IMR-90 (cell line): Measurements from ENCODE around the gene GPR89B. TPM values are rescaled to one million over a fixed set of nuclear protein-coding genes. Genes with fewer than 3 reads are reported as not detected.

Experiments used
- ATAC-seq: fragments of 200-7000 bp; cut with Tn5 transposase; 2 replicates; pipeline ENCODE4 v1.9.1; 2020; ENCODE audit warnings: low read depth, mild to moderate bottlenecking, moderate library complexity
- BruUV-seq: library from RNA; stranded (reverse); fragments of 400-500 nt; replicated peaks from 2 replicates; lab custom pipeline; 2021; lab: Mats Ljungman, UMichigan
- CTCF ChIA-PET: fragments of 300-600 bp; formaldehyde crosslinking; extraction: SDS; loops from one replicate; lab custom pipeline; 2021; ENCODE audit warnings: antibody characterized with exemption; lab: Yijun Ruan, JAX
- POLR2A ChIA-PET: fragments of 300-600 bp; sonication (Branson Sonifier 250); formaldehyde crosslinking; loops from one replicate; lab custom pipeline; 2022; ENCODE audit warnings: antibody characterized with exemption; ENCODE audit not compliant: unreplicated experiment; lab: Charles Lee
- DNase-seq: peaks from one replicate; pipeline ENCODE4 v3.0.0; 2013
- H2AFZ ChIP-seq: replicated peaks from 2 replicates; pipeline ENCODE3; 2013; ENCODE audit warnings: low read length, mild to moderate bottlenecking; ENCODE audit not compliant: poor library complexity
- H2AK5ac ChIP-seq: 2 replicates; pipeline ENCODE4 v1.6.1; 2013; ENCODE audit warnings: low read depth, low read length, inconsistent platforms
- H2AK9ac ChIP-seq: replicated peaks from 2 replicates; pipeline ENCODE3; 2013; ENCODE audit warnings: mild to moderate bottlenecking, low read depth, low read length, moderate library complexity; ENCODE audit not compliant: poor library complexity
- H2BK120ac ChIP-seq: 2 replicates; pipeline ENCODE4 v1.6.1; 2013; ENCODE audit warnings: low read depth, low read length, inconsistent platforms
- H2BK15ac ChIP-seq: 3 replicates; pipeline ENCODE4 v1.6.1; 2013; ENCODE audit warnings: low read depth, low read length, inconsistent platforms
- H2BK20ac ChIP-seq: 2 replicates; pipeline ENCODE4 v1.6.1; 2013; ENCODE audit warnings: low read depth, mild to moderate bottlenecking, inconsistent platforms, low read length, moderate library complexity
- H2BK5ac ChIP-seq: 2 replicates; pipeline ENCODE4 v1.6.1; 2013; ENCODE audit warnings: mild to moderate bottlenecking, low read depth, low read length, inconsistent platforms; ENCODE audit not compliant: poor library complexity, severe bottlenecking
- H3K14ac ChIP-seq: replicated peaks from 2 replicates; pipeline ENCODE4 v1.6.1; 2013; ENCODE audit warnings: low read depth, low read length, inconsistent platforms
- H3K18ac ChIP-seq: 2 replicates; pipeline ENCODE4 v1.6.1; 2013; ENCODE audit warnings: low read depth, low read length, control low read depth
- H3K23ac ChIP-seq: 2 replicates; pipeline ENCODE4 v1.6.1; 2013; ENCODE audit warnings: low read depth, low read length, inconsistent platforms
- H3K27ac ChIP-seq: 2 replicates; pipeline ENCODE4 v1.5.1; 2013; ENCODE audit warnings: mild to moderate bottlenecking, control low read depth, low read length; ENCODE audit not compliant: insufficient read depth
- H3K27me3 ChIP-seq: 2 replicates; pipeline ENCODE4 v1.6.1; 2013; ENCODE audit warnings: low read length; ENCODE audit not compliant: control insufficient read depth, insufficient read depth
- H3K36me3 ChIP-seq: 2 replicates; pipeline ENCODE4 v1.6.1; 2013; ENCODE audit warnings: low read length, mixed read lengths; ENCODE audit not compliant: control insufficient read depth, insufficient read depth
- H3K4ac ChIP-seq: 2 replicates; pipeline ENCODE4 v1.6.1; 2013; ENCODE audit warnings: low read depth, low read length, inconsistent platforms
- H3K4me1 ChIP-seq: 2 replicates; pipeline ENCODE4 v1.6.1; 2013; ENCODE audit warnings: low read length, mixed read lengths; ENCODE audit not compliant: control insufficient read depth, insufficient read depth
- H3K4me2 ChIP-seq: 2 replicates; pipeline ENCODE4 v1.6.1; 2013; ENCODE audit warnings: low read depth, mild to moderate bottlenecking, control low read depth, low read length, moderate library complexity
- H3K4me3 ChIP-seq: 2 replicates; pipeline ENCODE4 v1.5.1; 2013; ENCODE audit warnings: low read depth, mild to moderate bottlenecking, control low read depth, low read length, moderate library complexity; ENCODE audit not compliant: insufficient read depth
- H3K56ac ChIP-seq: 2 replicates; pipeline ENCODE4 v1.6.1; 2013; ENCODE audit warnings: low read length, inconsistent platforms; ENCODE audit not compliant: insufficient read depth; ENCODE audit errors: extremely low read depth
- H3K79me1 ChIP-seq, 2 experiments: 2 replicates each; pipeline ENCODE4 v1.6.1; 2013; ENCODE audit warnings: low read length in 2 of 2, inconsistent platforms in 1 of 2, low read depth in 1 of 2
- H3K9ac ChIP-seq: 2 replicates; pipeline ENCODE4 v1.6.1; 2013; ENCODE audit warnings: low read depth, low read length, control low read depth
- H3K9me1 ChIP-seq: 2 replicates; pipeline ENCODE4 v1.6.1; 2013; ENCODE audit warnings: low read length, inconsistent platforms; ENCODE audit not compliant: insufficient read depth
- H3K9me3 ChIP-seq: 2 replicates; pipeline ENCODE4 v1.6.1; 2013; ENCODE audit warnings: low read length; ENCODE audit not compliant: control insufficient read depth, insufficient read depth
- H4K20me1 ChIP-seq: 2 replicates; pipeline ENCODE4 v1.6.1; 2013; ENCODE audit warnings: low read length, inconsistent platforms; ENCODE audit not compliant: insufficient read depth
- H4K5ac ChIP-seq: 2 replicates; pipeline ENCODE4 v1.6.1; 2013; ENCODE audit warnings: mild to moderate bottlenecking, low read depth, low read length, control low read depth
- H4K8ac ChIP-seq, 2 experiments: 2 replicates each; pipeline ENCODE4 v1.6.1; 2013; ENCODE audit warnings: low read depth in 2 of 2, low read length in 2 of 2, control low read depth in 1 of 2, inconsistent platforms in 1 of 2
- H4K91ac ChIP-seq: 2 replicates; pipeline ENCODE4 v1.6.1; 2013; ENCODE audit warnings: low read depth, low read length, inconsistent platforms; ENCODE audit not compliant: insufficient read depth
- BHLHE40 ChIP-seq: fragments of 150-350 bp; IDR thresholded peaks from 2 replicates; pipeline ENCODE4 v1.6.1; 2016; ENCODE audit warnings: mild to moderate bottlenecking, low read depth, low read length
- CEBPB ChIP-seq: IDR thresholded peaks from 2 replicates; pipeline ENCODE4 v1.6.1; 2012; ENCODE audit warnings: low read depth, low read length, improper control_type of control experiment
- CHD1 ChIP-seq: IDR thresholded peaks from 2 replicates; pipeline ENCODE4 v1.6.1; 2012; ENCODE audit warnings: low read depth, low read length, improper control_type of control experiment
- FOS ChIP-seq: fragments of 150-350 bp; IDR thresholded peaks from 2 replicates; pipeline ENCODE4 v1.6.1; 2016; ENCODE audit warnings: low read depth, low read length
- MAFK ChIP-seq: IDR thresholded peaks from 2 replicates; pipeline ENCODE4 v1.6.1; 2012; ENCODE audit warnings: low read depth, low read length, improper control_type of control experiment
- MAZ ChIP-seq: IDR thresholded peaks from 2 replicates; pipeline ENCODE4 v1.6.1; 2012; ENCODE audit warnings: low read depth, mild to moderate bottlenecking, low read length, improper control_type of control experiment, moderate library complexity, borderline replicate concordance
- MXI1 ChIP-seq: IDR thresholded peaks from 2 replicates; pipeline ENCODE4 v1.6.1; 2012; ENCODE audit warnings: low read depth, mild to moderate bottlenecking, low read length, moderate library complexity, borderline replicate concordance
- NFE2L2 ChIP-seq: fragments of 150-350 bp; IDR thresholded peaks from 2 replicates; pipeline ENCODE4 v1.6.1; 2016; ENCODE audit warnings: low read depth, mild to moderate bottlenecking, low read length
- POLR2A ChIP-seq: IDR thresholded peaks from 2 replicates; pipeline ENCODE4 v1.6.1; 2012; ENCODE audit warnings: mild to moderate bottlenecking, low read depth, low read length
- RAD21 ChIP-seq: IDR thresholded peaks from 2 replicates; pipeline ENCODE4 v1.6.1; 2012; ENCODE audit warnings: low read length, improper control_type of control experiment
- RCOR1 ChIP-seq: IDR thresholded peaks from 2 replicates; pipeline ENCODE4 v1.6.1; 2012; ENCODE audit warnings: mild to moderate bottlenecking, low read length, improper control_type of control experiment; ENCODE audit not compliant: insufficient replicate concordance
- RFX5 ChIP-seq: IDR thresholded peaks from 2 replicates; pipeline ENCODE4 v1.8.0; 2012; ENCODE audit warnings: low read depth, mild to moderate bottlenecking, low read length, moderate library complexity
- SMC3 ChIP-seq: fragments of 150-350 bp; IDR thresholded peaks from 2 replicates; pipeline ENCODE4 v1.6.1; 2016; ENCODE audit warnings: low read depth, mild to moderate bottlenecking, antibody characterized with exemption, low read length, moderate library complexity
- WGBS, 2 experiments: methylation state at CpG; one replicate each; pipeline versions ENCODE4 v1.1.5 to v1.1.7; 2013; ENCODE audit warnings: missing lambda C conversion rate in 2 of 2; ENCODE audit not compliant: insufficient read length in 1 of 2; ENCODE audit errors: extremely low coverage in 2 of 2; 5-methylcytosine and 5-hydroxymethylcytosine counted together
- dilution Hi-C: fragments of 300-500 bp; cut with HindIII; formaldehyde crosslinking; loops from one replicate; pipeline ENCODE4 v1.14.3; 2018; ENCODE audit warnings: low sequenced_read_pairs; ENCODE audit not compliant: unreplicated experiment
- in situ Hi-C: fragments of 300-500 bp; cut with MboI; formaldehyde crosslinking; loops from 3 replicates; pipeline ENCODE4 v1.14.3; 2019; ENCODE audit warnings: low sequenced_read_pairs, inconsistent platforms, mixed read lengths
- intact Hi-C: fragments of 100-400 bp; cut with micrococcal nuclease; formaldehyde crosslinking; loops from 2 replicates; pipeline ENCODE4 v1.10.0; 2022
- polyA plus RNA-seq, 3 experiments: library from polyadenylated mRNA; depleted of rRNA; stranded (reverse); fragments of >200 nt; gene quantifications; 2 replicates each; pipeline ENCODE4 v1.2.3, GENCODE V29; 2012; ENCODE audit warnings: low replicate concordance in 1 of 3
- total RNA-seq: library from RNA; depleted of rRNA; stranded (reverse); fragments of >200 nt; gene quantifications from 2 replicates; pipeline ENCODE4 v1.2.3, GENCODE V29; 2012
- TF ChIP-seq, protein P1 (sequence below): conservative IDR thresholded peaks from 2 replicates; pipeline ENCODE4 v1.5.1; 2012; ENCODE audit warnings: mild to moderate bottlenecking, low read depth, low read length, improper control_type of control experiment
- TF ChIP-seq, protein P2 (sequence below): fragments of 150-350 bp; IDR thresholded peaks from 2 replicates; pipeline ENCODE4 v1.6.1; 2017; ENCODE audit warnings: mild to moderate bottlenecking, antibody characterized with exemption, low read length, low read depth
- TF ChIP-seq, protein P3 (sequence below): fragments of 150-350 bp; IDR thresholded peaks from 2 replicates; pipeline ENCODE4 v1.6.1; 2016; ENCODE audit warnings: low read depth, mild to moderate bottlenecking, low read length, moderate library complexity, borderline replicate concordance

Gene GPR89B
- total and polyA plus RNA-seq, 2 of the 4 experiments (the other 2 are of a cell fraction), result 9.4 to 13.1 TPM

DNA sequence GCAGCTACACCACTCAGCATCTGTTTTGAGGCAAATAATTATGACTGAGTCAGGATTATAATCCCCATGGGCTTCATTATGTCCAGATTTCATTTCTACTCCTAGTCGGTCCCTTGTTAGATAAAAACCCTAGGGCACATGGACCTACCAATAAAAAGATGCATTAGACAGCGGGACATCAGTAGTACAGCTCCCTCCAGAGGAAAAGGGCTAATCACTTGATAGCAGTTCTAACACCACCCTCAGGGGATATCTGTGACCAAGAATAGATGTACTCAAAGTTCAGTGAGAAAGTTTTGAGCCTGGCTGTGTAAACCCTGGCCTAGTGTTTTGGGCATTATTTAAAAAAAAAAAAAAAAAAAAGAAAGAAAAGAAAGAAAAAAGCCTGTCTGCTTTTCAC, 15.7 kb upstream of the GPR89B start:
- H2BK120ac ChIP-seq, result no peak overlapping the region
- DNase-seq (no peak), ATAC-seq (no peak)
- no peak overlapping the region for H3K18ac ChIP-seq
- no peak overlapping the region for H3K4me2 ChIP-seq
- no peak overlapping the region for H3K4me3 ChIP-seq
- no peak overlapping the region for H3K27ac ChIP-seq
- H3K79me1 ChIP-seq, result no peaks in the 10 kb centered on the region
- H2AK9ac ChIP-seq, result no peak overlapping the region
- H2BK20ac ChIP-seq, result no peak overlapping the region
- no peak overlapping the region for H4K8ac ChIP-seq
- no peak overlapping the region for H3K23ac ChIP-seq
- in situ Hi-C loops, result no loop called here
- intact Hi-C loops, result no loop called here
- H4K5ac ChIP-seq, result no peak overlapping the region
- H3K56ac ChIP-seq, result no peak overlapping the region
- no peak overlapping the region for H2AFZ ChIP-seq
- H3K9me3 ChIP-seq, result no peaks in the 10 kb centered on the region
- no peaks in the 10 kb centered on the region for H3K4me1 ChIP-seq
- WGBS, 2 experiments, result no CpG with 5 or more reads among the region's 2 CpGs
- H3K27me3 ChIP-seq, result no peaks in the 10 kb centered on the region; the same call in 1 of the 2 replicates
- no peak overlapping the region for H3K4ac ChIP-seq
- ChIA-PET POLR2A (no interaction called here), CTCF (no interaction called here)
- dilution Hi-C loops, result no loop called here
- H3K9ac ChIP-seq, result no peak overlapping the region
- no peak overlapping the region for H2AK5ac ChIP-seq
- no TSS peak for BruUV-seq
- no peak overlapping the region for H3K14ac ChIP-seq
- no peaks in the 10 kb centered on the region for H3K9me1 ChIP-seq
- no peaks in the 10 kb centered on the region for H4K20me1 ChIP-seq
- no peak overlapping the region for H2BK15ac ChIP-seq
- no peak overlapping the region for H2BK5ac ChIP-seq
- H3K36me3 ChIP-seq, result no peaks in the 10 kb centered on the region
- no peak overlapping the region for H4K91ac ChIP-seq
- TF ChIP-seq, protein P1, sequence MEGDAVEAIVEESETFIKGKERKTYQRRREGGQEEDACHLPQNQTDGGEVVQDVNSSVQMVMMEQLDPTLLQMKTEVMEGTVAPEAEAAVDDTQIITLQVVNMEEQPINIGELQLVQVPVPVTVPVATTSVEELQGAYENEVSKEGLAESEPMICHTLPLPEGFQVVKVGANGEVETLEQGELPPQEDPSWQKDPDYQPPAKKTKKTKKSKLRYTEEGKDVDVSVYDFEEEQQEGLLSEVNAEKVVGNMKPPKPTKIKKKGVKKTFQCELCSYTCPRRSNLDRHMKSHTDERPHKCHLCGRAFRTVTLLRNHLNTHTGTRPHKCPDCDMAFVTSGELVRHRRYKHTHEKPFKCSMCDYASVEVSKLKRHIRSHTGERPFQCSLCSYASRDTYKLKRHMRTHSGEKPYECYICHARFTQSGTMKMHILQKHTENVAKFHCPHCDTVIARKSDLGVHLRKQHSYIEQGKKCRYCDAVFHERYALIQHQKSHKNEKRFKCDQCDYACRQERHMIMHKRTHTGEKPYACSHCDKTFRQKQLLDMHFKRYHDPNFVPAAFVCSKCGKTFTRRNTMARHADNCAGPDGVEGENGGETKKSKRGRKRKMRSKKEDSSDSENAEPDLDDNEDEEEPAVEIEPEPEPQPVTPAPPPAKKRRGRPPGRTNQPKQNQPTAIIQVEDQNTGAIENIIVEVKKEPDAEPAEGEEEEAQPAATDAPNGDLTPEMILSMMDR, result no peak
- TF ChIP-seq MAZ, result no peak
- no peak for TF ChIP-seq RFX5
- TF ChIP-seq CEBPB, result no peak
- no peak for TF ChIP-seq NFE2L2
- TF ChIP-seq RCOR1, result no peak
- no peak for TF ChIP-seq CHD1
- no peak for TF ChIP-seq RAD21
- TF ChIP-seq, protein P2, sequence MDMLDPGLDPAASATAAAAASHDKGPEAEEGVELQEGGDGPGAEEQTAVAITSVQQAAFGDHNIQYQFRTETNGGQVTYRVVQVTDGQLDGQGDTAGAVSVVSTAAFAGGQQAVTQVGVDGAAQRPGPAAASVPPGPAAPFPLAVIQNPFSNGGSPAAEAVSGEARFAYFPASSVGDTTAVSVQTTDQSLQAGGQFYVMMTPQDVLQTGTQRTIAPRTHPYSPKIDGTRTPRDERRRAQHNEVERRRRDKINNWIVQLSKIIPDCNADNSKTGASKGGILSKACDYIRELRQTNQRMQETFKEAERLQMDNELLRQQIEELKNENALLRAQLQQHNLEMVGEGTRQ, result no peak
- TF ChIP-seq FOS, result no peak
- no peak for TF ChIP-seq SMC3
- no peak for TF ChIP-seq MAFK
- TF ChIP-seq BHLHE40, result no peak
- no peak for TF ChIP-seq MXI1
- TF ChIP-seq, protein P3, sequence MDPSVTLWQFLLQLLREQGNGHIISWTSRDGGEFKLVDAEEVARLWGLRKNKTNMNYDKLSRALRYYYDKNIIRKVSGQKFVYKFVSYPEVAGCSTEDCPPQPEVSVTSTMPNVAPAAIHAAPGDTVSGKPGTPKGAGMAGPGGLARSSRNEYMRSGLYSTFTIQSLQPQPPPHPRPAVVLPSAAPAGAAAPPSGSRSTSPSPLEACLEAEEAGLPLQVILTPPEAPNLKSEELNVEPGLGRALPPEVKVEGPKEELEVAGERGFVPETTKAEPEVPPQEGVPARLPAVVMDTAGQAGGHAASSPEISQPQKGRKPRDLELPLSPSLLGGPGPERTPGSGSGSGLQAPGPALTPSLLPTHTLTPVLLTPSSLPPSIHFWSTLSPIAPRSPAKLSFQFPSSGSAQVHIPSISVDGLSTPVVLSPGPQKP, result no peak
- no peak for TF ChIP-seq POLR2A
